Thoracic aorta (tissue), 2 donors: ENCODE data around the gene SLIT3. TPM values are rescaled to one million over a fixed set of nuclear protein-coding genes. Genes with fewer than 3 reads are reported as not detected.

Source experiments
- ATAC-seq: fragments of 150-250 bp; one replicate; pipeline ENCODE4 v1.8.0; 2017; ENCODE audit warnings: low read depth; ENCODE audit not compliant: insufficient number of reproducible peaks, low FRiP score
- DNase-seq: peaks from one replicate; pipeline ENCODE4 v3.0.0-alpha.2; 2020; ENCODE audit warnings: low spot score
- H3K27ac ChIP-seq, 2 donors: fragments of 200-600 bp; sonication (generic); 1 replicate in 1 of 2; 2 replicates in 1 of 2; pipeline ENCODE4 v1.5.1; 2016; ENCODE audit warnings: mild to moderate bottlenecking in 2 of 2, moderate library complexity in 2 of 2
- H3K27me3 ChIP-seq: fragments of 200-600 bp; sonication (generic); replicated peaks from 2 replicates; pipeline ENCODE4 v1.6.0; 2016; ENCODE audit warnings: mild to moderate bottlenecking; ENCODE audit not compliant: insufficient read depth
- H3K36me3 ChIP-seq: fragments of 200-600 bp; sonication (generic); one replicate; pipeline ENCODE4 v1.5.1; 2016
- H3K4me1 ChIP-seq, 2 donors: fragments of 200-600 bp; sonication (generic); 1 replicate in 1 of 2; 2 replicates in 1 of 2; pipeline versions ENCODE4 v1.5.1 to v1.6.0; 2016; ENCODE audit warnings: low read depth in 2 of 2, mild to moderate bottlenecking in 1 of 2; ENCODE audit not compliant: control insufficient read depth in 1 of 2
- H3K4me3 ChIP-seq: fragments of 200-600 bp; sonication (generic); 2 replicates; pipeline ENCODE4 v1.5.1; 2016; ENCODE audit warnings: mild to moderate bottlenecking
- H3K9me3 ChIP-seq: fragments of 200-600 bp; sonication (generic); 2 replicates; pipeline ENCODE4 v1.5.1; 2016
- CTCF ChIP-seq: fragments of 200-600 bp; sonication (generic); IDR thresholded peaks from one replicate; pipeline ENCODE4 v1.5.1; 2019; ENCODE audit warnings: antibody characterized with exemption
- total RNA-seq, 2 donors: library from RNA; depleted of rRNA; stranded (reverse); fragments of >200 nt; gene quantifications; one replicate each; pipeline versions ENCODE4 v1.1.0 to v1.2.3, GENCODE V29; 2016

Gene SLIT3
- total RNA-seq, 2 donors from 2014 or later, result 80.1 to 86.9 TPM

- ATAC-seq, result no peak
- TF ChIP-seq CTCF, result no peak
These were observed 686.9 kb downstream of the SLIT3 start for GRCh38 chr5:168613996-168614395.

GRCh38 chr5:168613396-168613795 lies 687.5 kb downstream of the SLIT3 start:
- Histone ChIP-seq H3K9me3 (no peaks in the 10 kb centered on the region), H3K36me3 (no peaks in the 10 kb centered on the region), H3K27ac (no peak overlapping the region), H3K27me3 (no peaks in the 10 kb centered on the region), H3K4me1 (no peaks in the 10 kb centered on the region), H3K4me3 (no peak overlapping the region)
- no peak for TF ChIP-seq CTCF
- DNase-seq (no peak), ATAC-seq (no peak)

More at GRCh38 chr5:168613996-168614395, 686.9 kb downstream of the SLIT3 start:
- H3K27ac ChIP-seq, result no peak overlapping the region
- no peaks in the 10 kb centered on the region for H3K4me1 ChIP-seq
- no peaks in the 10 kb centered on the region for H3K36me3 ChIP-seq
- H3K4me3 ChIP-seq, result no peak overlapping the region
- H3K9me3 ChIP-seq, result no peaks in the 10 kb centered on the region
- H3K27me3 ChIP-seq, result no peaks in the 10 kb centered on the region
- DNase-seq, result no peak

DNA sequence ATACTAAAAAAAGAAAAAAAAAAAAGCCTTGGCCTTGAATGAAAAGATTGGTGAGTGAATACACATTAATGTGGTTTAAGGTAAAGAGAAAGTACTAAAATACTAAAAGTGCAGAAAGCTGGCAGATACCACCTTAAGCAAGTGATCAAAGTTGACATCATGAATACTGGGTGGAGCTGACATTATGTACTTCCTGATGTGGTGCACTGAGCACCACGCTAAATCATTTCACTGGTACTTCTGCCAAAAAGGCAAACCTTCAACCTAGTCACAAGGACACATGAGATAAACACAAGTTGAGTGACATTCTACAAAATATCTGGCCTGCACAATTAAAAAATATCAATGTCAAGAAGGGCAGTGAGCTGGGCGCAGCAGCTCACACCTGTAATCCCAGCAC lies 687.9 kb downstream of the SLIT3 start:
- Histone ChIP-seq H3K27ac (no peak overlapping the region), H3K4me3 (no peak overlapping the region), H3K9me3 (no peaks in the 10 kb centered on the region), H3K36me3 (no peaks in the 10 kb centered on the region), H3K27me3 (no peaks in the 10 kb centered on the region), H3K4me1 (no peaks in the 10 kb centered on the region)
- DNase-seq, result no peak
- no peak for ATAC-seq
- TF ChIP-seq CTCF, result no peak

DNA sequence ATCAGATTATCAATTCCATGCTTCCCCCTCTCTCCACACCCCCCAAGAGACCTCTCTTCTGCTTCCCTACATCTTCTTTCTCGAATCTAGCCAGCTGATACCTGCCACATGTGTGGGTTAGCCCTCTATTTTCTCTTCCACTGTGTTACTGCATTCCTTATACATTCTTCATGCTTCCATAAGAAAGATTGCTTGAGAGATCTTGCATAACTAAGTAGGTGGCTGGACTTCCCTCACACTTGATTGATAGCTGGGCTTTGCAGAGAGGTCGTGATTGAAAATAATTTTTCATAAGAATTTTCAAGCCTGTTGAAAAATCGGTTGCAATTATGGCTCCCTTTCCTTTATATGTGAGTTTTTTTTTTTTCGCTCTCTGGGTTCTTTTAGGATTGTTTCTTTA lies 688.8 kb downstream of the SLIT3 start:
- Histone ChIP-seq H3K36me3 (no peaks in the 10 kb centered on the region), H3K4me3 (no peak overlapping the region), H3K27ac (no peak overlapping the region), H3K4me1 (no peaks in the 10 kb centered on the region), H3K27me3 (no peaks in the 10 kb centered on the region), H3K9me3 (no peaks in the 10 kb centered on the region)
- DNase-seq, result no peak
- TF ChIP-seq CTCF, result no peak
- no peak for ATAC-seq
